ACC112 (cell line): ENCODE data around the gene C19orf44.
"Not testable (repeated sequence)": the region's sequence is repeated elsewhere in the genome, so short reads cannot be mapped to it uniquely, and the experiment has no call there.

Experiments
- H2AFZ ChIP-seq: fragments of 200-600 bp; sonication (generic); one replicate; pipeline ENCODE4 v1.6.0; 2017; ENCODE audit warnings: antibody characterized with exemption, low read length; ENCODE audit not compliant: unreplicated experiment
- H3K27ac ChIP-seq: fragments of 200-600 bp; sonication (generic); 2 replicates; pipeline ENCODE4 v1.5.1; 2014; ENCODE audit warnings: low read depth, mild to moderate bottlenecking, antibody characterized with exemption, low read length, moderate library complexity
- H3K27me3 ChIP-seq: fragments of 200-600 bp; sonication (generic); 2 replicates; pipeline ENCODE4 v1.6.1; 2014; ENCODE audit warnings: mild to moderate bottlenecking, antibody characterized with exemption, low read length, moderate library complexity, mixed read lengths; ENCODE audit not compliant: insufficient read depth
- H3K36me3 ChIP-seq: fragments of 200-600 bp; sonication (generic); 2 replicates; pipeline ENCODE4 v1.6.1; 2016; ENCODE audit warnings: mild to moderate bottlenecking, antibody characterized with exemption, low read length, moderate library complexity, mixed read lengths; ENCODE audit not compliant: insufficient read depth
- H3K4me1 ChIP-seq: fragments of 200-600 bp; sonication (generic); one replicate; pipeline ENCODE4 v1.6.1; 2016; ENCODE audit warnings: low read length, mixed read lengths; ENCODE audit not compliant: insufficient read depth, unreplicated experiment, control insufficient read depth
- H3K4me3 ChIP-seq: fragments of 200-600 bp; sonication (generic); 2 replicates; pipeline ENCODE4 v1.5.1; 2014; ENCODE audit warnings: mild to moderate bottlenecking, low read depth, low read length
- H3K79me2 ChIP-seq: fragments of 200-600 bp; sonication (generic); one replicate; pipeline ENCODE4 v1.6.0; 2016; ENCODE audit warnings: low read length; ENCODE audit not compliant: control insufficient read depth, unreplicated experiment, insufficient read depth

Gene C19orf44

GRCh38 chr19:16541526-16542044 is 45.4 kb downstream of the C19orf44 start:
- no peaks in the 10 kb centered on the region for H3K36me3 ChIP-seq
- H2AFZ ChIP-seq = peak overlapping the region; percentile 62
- peaks cover 66% of the 10 kb centered on the region for H3K79me2 ChIP-seq
- H3K4me3 ChIP-seq = peak overlapping the region; percentile 95
- peaks cover 9% of the 10 kb centered on the region for H3K4me1 ChIP-seq
- H3K27me3 ChIP-seq = no peaks in the 10 kb centered on the region
- H3K27ac ChIP-seq = peak overlapping the region; percentile 81

GRCh38 chr19:16542045-16542909 is 46.1 kb downstream of the C19orf44 start, which contains the start of gene CHERP:
TSS of gene CHERP (minus strand) at chr19:16542437. CDS start at chr19:16542378, 59 bp downstream.
- Histone ChIP-seq H3K4me3 (peak within 1 kb of the TSS; percentile 95), H3K79me2 (peaks cover 60% of the 10 kb centered on the region), H3K36me3 (no peaks in the 10 kb centered on the region), H3K27me3 (no peaks in the 10 kb centered on the region), H3K4me1 (peaks cover 9% of the 10 kb centered on the region), H2AFZ (peak within 1 kb of the TSS; percentile 73), H3K27ac (peak within 1 kb of the TSS; percentile 81)

GRCh38 chr19:16542910-16543472 is 46.8 kb downstream of the C19orf44 start:
- Histone ChIP-seq H3K4me3 (peak overlapping the region; percentile 95), H3K79me2 (peaks cover 53% of the 10 kb centered on the region), H2AFZ (peak overlapping the region; percentile 73), H3K27ac (peak overlapping the region; percentile 49; the same call in 1 of the 2 replicates), H3K36me3 (no peaks in the 10 kb centered on the region), H3K27me3 (no peaks in the 10 kb centered on the region), H3K4me1 (peaks cover 9% of the 10 kb centered on the region)

- not testable (repeated sequence) for H3K27ac ChIP-seq, H2AFZ ChIP-seq, H3K4me1 ChIP-seq, H3K27me3 ChIP-seq, H3K36me3 ChIP-seq
- Histone ChIP-seq H3K79me2 (peaks cover 47% of the 10 kb centered on the region), H3K4me3 (peak overlapping the region; percentile 95)
Measured at GRCh38 chr19:16543734-16544133, 47.5 kb downstream of the C19orf44 start.

- Histone ChIP-seq H3K27me3 (no peaks in the 10 kb centered on the region), H3K27ac (no peak overlapping the region), H3K4me3 (no peak overlapping the region), H3K4me1 (peaks cover 9% of the 10 kb centered on the region), H2AFZ (no peak overlapping the region), H3K79me2 (peaks cover 41% of the 10 kb centered on the region), H3K36me3 (no peaks in the 10 kb centered on the region)
Measured at GRCh38 chr19:16544473-16545231, 48.5 kb downstream of the C19orf44 start.

- H3K27me3 ChIP-seq = no peaks in the 10 kb centered on the region
- H3K4me3 ChIP-seq = no peak overlapping the region
- H3K27ac ChIP-seq = no peak overlapping the region
- H2AFZ ChIP-seq = no peak overlapping the region
- no peaks in the 10 kb centered on the region; the same call in 1 of the 2 replicates for H3K36me3 ChIP-seq
- H3K4me1 ChIP-seq = no peaks in the 10 kb centered on the region
- peaks cover 1% of the 10 kb centered on the region for H3K79me2 ChIP-seq
Measured at GRCh38 chr19:16548956-16549355, 52.8 kb downstream of the C19orf44 start.

- not testable (repeated sequence) for H3K4me3 ChIP-seq, H3K27me3 ChIP-seq, H3K79me2 ChIP-seq, H3K4me1 ChIP-seq, H3K36me3 ChIP-seq, H3K27ac ChIP-seq, H2AFZ ChIP-seq
Measured at GRCh38 chr19:16551902-16552301, 55.7 kb downstream of the C19orf44 start.

- Histone ChIP-seq H3K27ac (no peak overlapping the region), H3K4me1 (no peaks in the 10 kb centered on the region), H3K4me3 (no peak overlapping the region), H3K27me3 (no peaks in the 10 kb centered on the region), H3K79me2 (no peaks in the 10 kb centered on the region), H3K36me3 (no peaks in the 10 kb centered on the region; the same call in 1 of the 2 replicates), H2AFZ (no peak overlapping the region)
Measured at GRCh38 chr19:16554776-16555175, 58.6 kb downstream of the C19orf44 start.

- H2AFZ ChIP-seq = no peak overlapping the region
- H3K4me3 ChIP-seq = no peak overlapping the region
- H3K4me1 ChIP-seq = no peaks in the 10 kb centered on the region
- no peaks in the 10 kb centered on the region for H3K79me2 ChIP-seq
- no peaks in the 10 kb centered on the region for H3K27me3 ChIP-seq
- H3K27ac ChIP-seq = no peak overlapping the region
- peaks cover 6% of the 10 kb centered on the region; the same call in 1 of the 2 replicates for H3K36me3 ChIP-seq
Measured at GRCh38 chr19:16559780-16560276, 63.6 kb downstream of the C19orf44 start.

GRCh38 chr19:16561382-16561781 is 65.2 kb downstream of the C19orf44 start:
- Histone ChIP-seq H3K27me3 (no peaks in the 10 kb centered on the region), H2AFZ (no peak overlapping the region), H3K4me3 (no peak overlapping the region), H3K36me3 (peaks cover 9% of the 10 kb centered on the region; the same call in 1 of the 2 replicates), H3K27ac (no peak overlapping the region), H3K79me2 (no peaks in the 10 kb centered on the region), H3K4me1 (no peaks in the 10 kb centered on the region)
